ENCODE data around the gene JAKMIP3. TPM values are rescaled to one million over a fixed set of nuclear protein-coding genes. Genes with fewer than 3 reads are reported as not detected.

The JAKMIP3 gene
- total and polyA plus RNA-seq, 10 of the 15 experiments (the other 5 are each of a cell fraction or from before 2014, with no cell fraction given), result 0.01 TPM; not detected in 7

DNA sequence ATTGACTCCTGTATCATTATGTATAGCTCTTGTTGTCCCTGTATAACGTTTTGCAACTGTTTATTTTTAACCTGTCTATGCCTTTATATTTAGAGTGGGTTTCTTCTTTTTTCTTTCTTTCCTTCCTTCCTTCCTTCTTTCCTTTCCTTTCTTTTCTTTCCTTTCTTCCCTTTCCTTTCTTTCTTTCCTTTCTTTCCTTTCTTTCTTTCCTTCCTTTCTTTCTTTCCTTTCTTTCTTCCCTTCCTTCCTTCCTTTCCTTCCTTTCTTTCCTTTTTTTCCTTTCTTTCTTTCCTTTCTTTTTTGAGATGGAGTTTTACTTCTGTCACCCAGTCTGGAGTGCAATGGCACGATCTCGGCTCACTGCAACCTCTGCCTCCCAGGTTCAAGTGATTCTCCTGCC, 5.9 kb downstream of the JAKMIP3 start (continued):
- no peak for TF ChIP-seq E2F8 (IDR thresholded peaks at IDR 0.05; ENCODE audit: low read depth, partially characterized antibody)
- TF ChIP-seq PAX8 (IDR thresholded peaks at IDR 0.05), result no peak
- TF ChIP-seq EGR1 (IDR thresholded peaks at IDR 0.05; ENCODE audit: borderline replicate concordance in 1 of 2, low read depth in 2 of 2, low read length in 2 of 2), result no peak

- Histone ChIP-seq H3K9ac (ENCODE audit: control insufficient read depth, insufficient read depth, low read length) (no peak overlapping the region), H3K36me3 (ENCODE audit: control insufficient read depth in 2 of 2, insufficient read depth in 2 of 2, low read length in 1 of 2) (no peaks in the 10 kb centered on the region), H3K4me2 (ENCODE audit: control insufficient read depth, insufficient read depth) (no peak overlapping the region), H4K20me1 (ENCODE audit: control insufficient read depth, insufficient read depth) (no peaks in the 10 kb centered on the region), H3K4me1 (ENCODE audit: control insufficient read depth, insufficient read depth, low read length) (no peaks in the 10 kb centered on the region), H3K9me3 (replicated peaks; ENCODE audit: control insufficient read depth, insufficient read depth, low read length) (no peaks in the 10 kb centered on the region), H3K27ac (ENCODE audit: control insufficient read depth, insufficient read depth) (no peak overlapping the region), H3K79me2 (ENCODE audit: control insufficient read depth, insufficient read depth, low read length) (no peaks in the 10 kb centered on the region), H3K27me3 (replicated peaks in 1 of 2; ENCODE audit: control insufficient read depth in 2 of 2, insufficient read depth in 2 of 2, low read length in 1 of 2) (no peaks in the 10 kb centered on the region), H3K4me3 (no peak overlapping the region), H2AFZ (ENCODE audit: control insufficient read depth, low read depth, low read length) (no peak overlapping the region)
- FAIRE-seq, result no peak
- ChIA-PET CTCF (no interaction called here), RAD21 (ENCODE audit: unreplicated experiment) (no interaction called here), POLR2A (no interaction called here), SMC1A (ENCODE audit: uncharacterized antibody, unreplicated experiment) (no interaction called here)
- ATAC-seq, result no peak
- WGBS (ENCODE audit: insufficient coverage, insufficient replicate concordance, low lambda C conversion rate, missing lambda C conversion rate), result 4% methylated on average over 17 of the region's 17 CpGs
- no peak for DNase-seq (ENCODE audit: low read depth, low spot score)
- no TSS peak for BruUV-seq (replicated peaks)
- intact Hi-C loops (cut with micrococcal nuclease; ENCODE audit: unreplicated experiment) (no loop called here), in situ Hi-C loops (cut with MboI) (no loop called here)
- TF ChIP-seq RBBP5 (conservative IDR thresholded peaks at IDR 0.05) (no peak), CHD1 (IDR thresholded peaks at IDR 0.05; ENCODE audit: low read depth, low read length) (no peak), SUPT20H (IDR thresholded peaks at IDR 0.05; ENCODE audit: borderline replicate concordance, control insufficient read depth, low read depth, low read length) (no peak), IRF5 (IDR thresholded peaks at IDR 0.05; ENCODE audit: borderline replicate concordance) (no peak), BRCA1 (IDR thresholded peaks at IDR 0.05; ENCODE audit: low read depth, low read length) (no peak), TCF12 (IDR thresholded peaks at IDR 0.05; ENCODE audit: low read depth, low read length) (no peak), STAT3 (IDR thresholded peaks at IDR 0.05; ENCODE audit: low read depth, low read length) (no peak), KDM1A (IDR thresholded peaks at IDR 0.05; ENCODE audit: borderline replicate concordance) (no peak), ZBTB4 (CRISPR knock-in tag; IDR thresholded peaks at IDR 0.05) (no peak), SIN3A (IDR thresholded peaks at IDR 0.05; ENCODE audit: low read depth, low read length) (no peak)
- TF ChIP-seq, protein P1, sequence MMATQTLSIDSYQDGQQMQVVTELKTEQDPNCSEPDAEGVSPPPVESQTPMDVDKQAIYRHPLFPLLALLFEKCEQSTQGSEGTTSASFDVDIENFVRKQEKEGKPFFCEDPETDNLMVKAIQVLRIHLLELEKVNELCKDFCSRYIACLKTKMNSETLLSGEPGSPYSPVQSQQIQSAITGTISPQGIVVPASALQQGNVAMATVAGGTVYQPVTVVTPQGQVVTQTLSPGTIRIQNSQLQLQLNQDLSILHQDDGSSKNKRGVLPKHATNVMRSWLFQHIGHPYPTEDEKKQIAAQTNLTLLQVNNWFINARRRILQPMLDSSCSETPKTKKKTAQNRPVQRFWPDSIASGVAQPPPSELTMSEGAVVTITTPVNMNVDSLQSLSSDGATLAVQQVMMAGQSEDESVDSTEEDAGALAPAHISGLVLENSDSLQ (IDR thresholded peaks at IDR 0.05), result no peak
Observed at GRCh38 chr10:132075909-132076577, 10.3 kb downstream of the JAKMIP3 start.

Measured in GM12878 (cell line).